Loucy (cell line): ENCODE measurements around the gene GUCY1A1.

Experiments
- H2AFZ ChIP-seq: fragments of 200-600 bp; sonication (generic); 2 replicates; pipeline ENCODE4 v1.6.0; 2016; ENCODE audit warnings: antibody characterized with exemption, mild to moderate bottlenecking, low read length, moderate library complexity
- H3F3A ChIP-seq: fragments of 200-600 bp; 2 replicates; pipeline ENCODE4 v1.6.0; 2016; ENCODE audit warnings: antibody characterized with exemption, low read depth, mild to moderate bottlenecking
- H3K27me3 ChIP-seq: fragments of 200-600 bp; sonication (generic); 2 replicates; pipeline ENCODE4 v1.6.1; 2014; ENCODE audit warnings: low read length, mild to moderate bottlenecking; ENCODE audit not compliant: insufficient read depth, poor library complexity, severe bottlenecking
- H3K36me3 ChIP-seq: fragments of 200-600 bp; sonication (generic); 2 replicates; pipeline ENCODE4 v1.6.1; 2016; ENCODE audit warnings: low read length; ENCODE audit not compliant: insufficient read depth
- H3K4me1 ChIP-seq: fragments of 200-600 bp; sonication (generic); 2 replicates; pipeline ENCODE4 v1.5.1; 2014; ENCODE audit warnings: low read length, mild to moderate bottlenecking; ENCODE audit not compliant: insufficient read depth, poor library complexity, severe bottlenecking
- H3K4me2 ChIP-seq: fragments of 200-600 bp; sonication (generic); 2 replicates; pipeline ENCODE4 v1.6.0; 2014; ENCODE audit warnings: antibody characterized with exemption, low read length, low read depth, mild to moderate bottlenecking; ENCODE audit not compliant: poor library complexity, severe bottlenecking
- H3K4me3 ChIP-seq: fragments of 200-600 bp; sonication (generic); 2 replicates; pipeline ENCODE4 v1.5.1; 2014; ENCODE audit warnings: low read length, mild to moderate bottlenecking, mixed read lengths; ENCODE audit not compliant: poor library complexity, severe bottlenecking
- H3K79me2 ChIP-seq: fragments of 200-600 bp; sonication (generic); 2 replicates; pipeline ENCODE4 v1.6.1; 2014; ENCODE audit warnings: low read length; ENCODE audit not compliant: insufficient read depth
- H3K9ac ChIP-seq: fragments of 200-600 bp; sonication (generic); 2 replicates; pipeline ENCODE4 v1.6.0; 2014; ENCODE audit warnings: mild to moderate bottlenecking, low read depth, low read length, moderate library complexity; ENCODE audit not compliant: poor library complexity, severe bottlenecking
- H3K9me2 ChIP-seq: fragments of 200-600 bp; sonication (generic); replicated peaks from 2 replicates; pipeline ENCODE4 v1.6.1; 2016; ENCODE audit warnings: low read depth, low read length, mixed read lengths
- H3K9me3 ChIP-seq: fragments of 200-600 bp; sonication (generic); 2 replicates; pipeline ENCODE4 v1.6.1; 2014; ENCODE audit warnings: mild to moderate bottlenecking, antibody characterized with exemption, low read length, low read depth; ENCODE audit not compliant: insufficient read depth
- H4K20me1 ChIP-seq: fragments of 200-600 bp; sonication (generic); 2 replicates; pipeline ENCODE4 v1.6.0; 2014; ENCODE audit warnings: antibody characterized with exemption, low read length, mild to moderate bottlenecking; ENCODE audit not compliant: insufficient read depth, poor library complexity, severe bottlenecking
- EZH2phosphoT487 ChIP-seq: fragments of 200-600 bp; IDR thresholded peaks from 2 replicates; pipeline ENCODE4 v1.6.1; 2018; ENCODE audit warnings: antibody characterized with exemption, mild to moderate bottlenecking, moderate library complexity, borderline replicate concordance
- TF ChIP-seq, protein P1 (sequence below): fragments of 200-600 bp; sonication (generic); conservative IDR thresholded peaks from 2 replicates; pipeline ENCODE4 v1.5.1; 2014; ENCODE audit warnings: mild to moderate bottlenecking, antibody characterized with exemption, low read length

The GUCY1A1 gene

DNA sequence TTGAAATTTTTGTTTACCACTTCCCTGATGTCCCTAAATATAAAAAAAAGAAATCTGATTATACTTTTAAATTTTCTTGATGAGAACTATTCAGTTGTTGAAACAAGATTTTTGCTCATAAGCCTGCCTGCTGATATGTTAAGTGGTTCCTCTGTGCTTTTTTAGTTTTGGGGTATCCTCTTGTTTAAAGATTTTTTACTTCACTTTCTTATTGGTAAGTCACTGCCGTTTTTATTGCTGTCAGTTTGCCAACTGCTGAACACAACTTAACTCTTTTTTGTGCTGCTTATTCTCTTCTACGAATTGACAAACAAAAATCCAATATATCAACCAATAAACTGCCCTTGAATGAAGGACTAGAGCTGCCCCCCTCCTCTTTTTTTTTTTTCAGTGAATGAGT lies 39.5 kb downstream of the GUCY1A1 start:
- Histone ChIP-seq H2AFZ (no peak overlapping the region), H3K9ac (no peak overlapping the region), H3F3A (no peaks in the 10 kb centered on the region), H3K36me3 (peaks cover 11% of the 10 kb centered on the region; the same call in 1 of the 2 replicates), H3K9me2 (no peaks in the 10 kb centered on the region), H3K9me3 (no peaks in the 10 kb centered on the region), H3K79me2 (no peaks in the 10 kb centered on the region), H3K4me1 (no peaks in the 10 kb centered on the region), H3K27me3 (no peaks in the 10 kb centered on the region), H4K20me1 (no peaks in the 10 kb centered on the region), H3K4me3 (no peak overlapping the region), H3K4me2 (no peak overlapping the region)
- TF ChIP-seq EZH2phosphoT487: no peak
- TF ChIP-seq, protein P1, sequence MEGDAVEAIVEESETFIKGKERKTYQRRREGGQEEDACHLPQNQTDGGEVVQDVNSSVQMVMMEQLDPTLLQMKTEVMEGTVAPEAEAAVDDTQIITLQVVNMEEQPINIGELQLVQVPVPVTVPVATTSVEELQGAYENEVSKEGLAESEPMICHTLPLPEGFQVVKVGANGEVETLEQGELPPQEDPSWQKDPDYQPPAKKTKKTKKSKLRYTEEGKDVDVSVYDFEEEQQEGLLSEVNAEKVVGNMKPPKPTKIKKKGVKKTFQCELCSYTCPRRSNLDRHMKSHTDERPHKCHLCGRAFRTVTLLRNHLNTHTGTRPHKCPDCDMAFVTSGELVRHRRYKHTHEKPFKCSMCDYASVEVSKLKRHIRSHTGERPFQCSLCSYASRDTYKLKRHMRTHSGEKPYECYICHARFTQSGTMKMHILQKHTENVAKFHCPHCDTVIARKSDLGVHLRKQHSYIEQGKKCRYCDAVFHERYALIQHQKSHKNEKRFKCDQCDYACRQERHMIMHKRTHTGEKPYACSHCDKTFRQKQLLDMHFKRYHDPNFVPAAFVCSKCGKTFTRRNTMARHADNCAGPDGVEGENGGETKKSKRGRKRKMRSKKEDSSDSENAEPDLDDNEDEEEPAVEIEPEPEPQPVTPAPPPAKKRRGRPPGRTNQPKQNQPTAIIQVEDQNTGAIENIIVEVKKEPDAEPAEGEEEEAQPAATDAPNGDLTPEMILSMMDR: no peak

DNA sequence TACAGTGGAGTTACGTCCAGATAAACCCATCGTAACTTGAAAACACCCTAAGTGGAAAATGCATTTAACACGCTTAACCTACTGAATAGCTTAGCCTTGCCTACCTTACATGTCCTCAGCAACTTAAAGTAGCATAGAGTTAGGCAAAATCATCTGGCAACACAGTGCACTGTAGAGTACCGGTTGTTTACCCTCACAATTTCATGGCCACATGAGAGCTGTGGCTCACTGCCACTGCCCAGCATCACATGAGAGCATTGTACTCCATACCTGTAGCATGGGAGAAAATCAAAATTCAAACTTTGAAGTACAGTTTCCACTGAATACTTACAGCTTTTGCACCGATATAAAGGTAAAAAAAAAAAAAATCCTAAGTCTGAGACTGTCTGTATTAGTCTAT lies 40.6 kb downstream of the GUCY1A1 start:
- Histone ChIP-seq H3K27me3 (no peaks in the 10 kb centered on the region), H2AFZ (no peak overlapping the region), H3K4me3 (no peak overlapping the region), H3K4me1 (no peaks in the 10 kb centered on the region), H3K9ac (no peak overlapping the region), H3K79me2 (no peaks in the 10 kb centered on the region), H3K4me2 (no peak overlapping the region), H3K9me2 (no peaks in the 10 kb centered on the region), H4K20me1 (no peaks in the 10 kb centered on the region), H3K9me3 (no peaks in the 10 kb centered on the region), H3K36me3 (peaks cover 10% of the 10 kb centered on the region; the same call in 1 of the 2 replicates), H3F3A (no peaks in the 10 kb centered on the region)
- TF ChIP-seq, protein P1: no peak
- no peak for TF ChIP-seq EZH2phosphoT487

DNA sequence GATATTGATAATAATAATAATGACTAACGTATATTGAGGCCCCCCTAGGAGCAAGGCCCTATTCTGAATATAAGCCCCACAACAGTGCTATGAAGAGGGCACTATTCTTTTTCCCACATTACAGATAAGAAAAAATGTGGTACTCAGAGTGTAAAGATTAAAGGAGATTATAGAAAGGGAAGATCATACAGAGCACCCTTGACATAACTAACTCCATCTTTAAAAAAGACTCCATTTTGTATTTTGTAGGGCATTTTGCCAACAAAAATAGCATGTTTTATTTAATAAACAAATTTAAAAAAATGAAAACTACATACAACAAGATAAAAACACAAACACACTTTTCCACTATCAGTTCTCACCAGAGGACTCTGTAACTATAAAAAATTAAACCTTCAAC lies 42.1 kb downstream of the GUCY1A1 start:
- H3K9ac ChIP-seq: no peak overlapping the region

More for the DNA sequence above, 42.1 kb downstream of the GUCY1A1 start:
- Histone ChIP-seq H3K9me3 (no peaks in the 10 kb centered on the region), H3K4me1 (no peaks in the 10 kb centered on the region), H3K9me2 (no peaks in the 10 kb centered on the region), H3K36me3 (peaks cover 15% of the 10 kb centered on the region; the same call in 1 of the 2 replicates), H3K79me2 (no peaks in the 10 kb centered on the region), H4K20me1 (no peaks in the 10 kb centered on the region), H3K27me3 (no peaks in the 10 kb centered on the region), H3K4me3 (no peak overlapping the region), H2AFZ (no peak overlapping the region), H3K4me2 (no peak overlapping the region), H3F3A (no peaks in the 10 kb centered on the region)
- TF ChIP-seq EZH2phosphoT487: no peak
- TF ChIP-seq, protein P1: no peak
